Activated gamma-delta T cell treated with Interleukin-2 at 50 U/mL for 16 hours (primary cell): ENCODE measurements around the gene ZNF428.
A peak's percentile ranks its signal among the peaks of the same experiment; 100 is the strongest.
"Not testable (repeated sequence)": the region's sequence is repeated elsewhere in the genome, so short reads cannot be mapped to it uniquely, and the experiment has no call there.

Source experiments
- DNase-seq: peaks from one replicate; pipeline ENCODE4 v3.0.0-alpha.2; 2020

ZNF428 gene

DNA sequence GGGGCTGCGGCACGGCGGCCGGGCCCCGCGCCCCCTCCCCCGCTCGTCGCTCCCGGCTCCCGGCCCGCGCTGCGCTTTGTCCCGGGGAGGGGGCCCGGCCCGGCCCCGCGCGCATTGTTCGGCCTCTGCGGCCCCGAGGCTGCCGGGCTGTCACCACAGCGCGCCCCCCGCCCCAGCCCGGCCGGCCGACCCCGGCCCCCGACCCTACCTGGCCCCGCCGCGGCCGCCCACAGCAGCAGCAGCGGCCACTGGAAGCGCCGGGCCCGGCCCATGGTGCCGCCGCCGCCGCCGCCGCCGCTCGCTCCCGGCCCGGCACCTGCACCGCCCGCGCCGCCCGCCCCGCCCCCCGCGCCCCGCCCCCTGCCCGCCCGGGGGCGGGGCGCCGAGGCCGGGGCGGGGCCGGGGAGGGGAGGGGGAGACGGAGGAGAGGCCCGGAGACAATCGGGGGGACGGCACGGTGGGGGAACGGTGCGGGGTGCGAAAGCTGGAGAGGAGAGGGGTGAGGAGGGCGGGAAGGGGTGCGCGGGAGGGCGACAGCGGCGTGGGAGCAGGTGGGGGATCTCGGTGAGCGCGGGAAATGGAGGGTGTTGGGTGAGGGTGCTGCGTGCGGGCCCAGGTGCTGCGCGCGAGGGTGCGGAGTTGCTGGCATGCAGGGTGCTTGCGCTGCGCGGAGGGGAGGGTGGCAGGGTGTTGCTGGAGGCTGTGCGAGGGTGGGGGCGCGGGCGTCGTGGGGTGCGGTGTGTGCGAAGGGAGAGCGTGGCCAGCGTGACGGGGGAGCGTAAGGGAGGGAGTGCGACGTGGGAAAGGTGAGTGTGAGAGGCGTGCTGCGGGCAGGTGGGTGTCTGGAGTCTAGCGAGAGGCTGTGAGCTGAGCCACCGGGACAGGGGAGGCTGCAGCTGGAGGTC is 20.3 kb upstream of the ZNF428 start, which contains the start of gene CADM4:
CADM4 (minus strand) TSS at position 332 of the 905 bp plus-strand sequence; CDS start at position 272, 60 bp downstream.
- peak; percentile 34 for DNase-seq

DNA sequence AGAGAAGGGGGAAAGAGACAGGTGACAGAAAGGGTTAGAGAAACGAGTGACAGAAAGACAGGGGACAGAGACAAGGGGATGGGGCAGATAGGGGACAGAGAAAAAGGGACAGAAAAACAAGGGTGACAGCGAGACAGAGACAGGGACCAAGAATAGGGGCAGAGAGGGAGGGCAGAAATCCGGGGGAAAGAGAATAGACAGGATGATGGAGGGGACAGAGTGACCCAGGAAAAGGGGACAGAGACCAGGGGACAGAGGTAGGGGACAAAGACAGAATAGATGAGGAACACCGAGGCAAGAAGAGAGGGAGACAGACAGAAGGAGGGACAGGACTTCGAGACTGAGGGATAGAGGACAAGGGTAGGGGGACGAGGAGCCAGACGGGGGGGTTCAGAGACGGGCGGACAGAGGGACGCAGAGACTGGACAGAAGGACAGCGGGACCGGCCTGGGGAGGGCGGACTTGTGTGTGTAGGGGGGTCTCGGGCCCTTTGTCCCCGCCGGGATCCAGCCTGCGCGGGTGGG is 19.6 kb upstream of the ZNF428 start:
- DNase-seq: no peak

DNA sequence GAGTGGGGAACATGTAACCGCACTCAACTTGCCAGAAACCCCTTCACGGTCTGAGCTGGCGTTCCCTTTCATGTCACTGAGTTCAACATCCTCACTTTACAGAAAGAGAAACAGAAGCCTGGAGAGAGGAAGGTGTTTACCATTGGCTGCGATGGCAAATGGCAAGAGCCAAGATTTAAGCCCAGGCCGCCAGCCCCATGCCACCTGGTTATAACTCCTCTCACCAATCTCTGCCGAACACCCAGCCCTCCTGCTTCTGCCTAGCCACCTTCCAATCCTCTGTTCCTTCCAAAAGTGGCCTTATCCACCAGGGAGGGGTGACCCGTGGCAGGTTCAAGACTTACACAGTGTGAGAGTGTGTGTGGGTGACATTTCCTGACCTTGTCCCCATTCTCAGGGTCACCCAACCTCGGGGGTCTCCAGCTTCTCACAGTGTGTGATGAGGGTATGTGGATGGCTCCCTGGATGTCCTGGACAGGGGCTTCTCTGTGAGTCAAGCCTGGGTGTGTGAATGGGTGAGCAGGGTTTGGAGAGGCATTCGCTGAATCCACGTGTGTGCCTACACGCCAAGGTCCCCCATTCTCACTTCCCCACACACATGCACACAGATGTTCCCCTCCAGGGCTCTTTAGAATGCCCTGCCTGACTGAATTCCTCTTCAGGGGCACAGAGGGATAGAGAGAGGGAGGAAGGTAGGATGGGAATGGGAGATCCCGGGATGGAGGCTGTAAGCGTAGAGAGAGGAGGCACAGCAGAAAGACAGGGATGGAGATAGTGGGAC is 19.0 kb upstream of the ZNF428 start:
- DNase-seq: no peak

DNA sequence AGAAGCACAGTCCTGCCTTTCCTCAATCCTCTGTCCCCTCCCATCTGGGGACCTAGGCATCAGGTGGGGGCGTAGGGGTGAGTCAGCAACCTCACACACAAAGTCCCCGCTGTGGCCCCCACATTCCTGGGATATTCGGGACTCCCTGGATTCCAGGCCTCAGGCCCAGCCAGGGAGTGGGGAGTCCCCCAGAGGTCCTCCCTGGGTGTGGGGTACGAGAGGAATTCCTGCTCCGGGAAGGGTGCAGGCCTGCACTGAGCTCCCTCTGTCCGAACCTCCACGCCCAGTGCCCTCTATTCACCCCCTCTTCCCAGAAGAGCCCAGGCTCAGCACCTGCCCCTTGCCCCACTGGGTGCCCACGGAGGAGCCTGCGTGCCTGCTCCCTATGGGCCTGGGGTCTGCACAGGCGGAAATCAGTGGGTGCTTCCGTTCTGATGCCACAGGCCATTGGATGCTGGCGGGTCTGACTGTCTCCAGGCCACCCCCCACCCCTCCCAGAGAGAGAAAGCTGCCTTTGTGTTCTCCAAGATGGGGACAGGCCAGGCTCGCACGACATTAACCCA is 16.8 kb upstream of the ZNF428 start:
- no peak for DNase-seq

DNA sequence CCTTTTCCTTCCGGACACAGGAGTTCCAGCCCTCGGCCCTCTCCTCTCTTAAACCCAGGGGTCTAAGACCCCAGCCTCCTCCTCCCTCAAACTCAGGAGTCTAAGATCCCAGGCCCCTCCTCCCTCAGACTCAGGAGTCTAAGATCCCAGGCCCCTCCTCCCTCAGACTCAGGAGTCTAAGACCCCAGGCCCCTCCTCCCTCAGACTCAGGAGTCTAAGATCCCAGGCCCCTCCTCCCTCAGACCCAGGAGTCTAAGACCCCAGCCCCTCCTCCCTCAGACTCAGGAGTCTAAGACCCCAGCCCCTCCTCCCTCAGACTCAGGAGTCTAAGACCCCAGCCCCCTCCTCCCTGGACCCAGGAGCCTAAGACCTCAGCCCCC is 16.1 kb upstream of the ZNF428 start:
- DNase-seq: not testable (repeated sequence)

DNA sequence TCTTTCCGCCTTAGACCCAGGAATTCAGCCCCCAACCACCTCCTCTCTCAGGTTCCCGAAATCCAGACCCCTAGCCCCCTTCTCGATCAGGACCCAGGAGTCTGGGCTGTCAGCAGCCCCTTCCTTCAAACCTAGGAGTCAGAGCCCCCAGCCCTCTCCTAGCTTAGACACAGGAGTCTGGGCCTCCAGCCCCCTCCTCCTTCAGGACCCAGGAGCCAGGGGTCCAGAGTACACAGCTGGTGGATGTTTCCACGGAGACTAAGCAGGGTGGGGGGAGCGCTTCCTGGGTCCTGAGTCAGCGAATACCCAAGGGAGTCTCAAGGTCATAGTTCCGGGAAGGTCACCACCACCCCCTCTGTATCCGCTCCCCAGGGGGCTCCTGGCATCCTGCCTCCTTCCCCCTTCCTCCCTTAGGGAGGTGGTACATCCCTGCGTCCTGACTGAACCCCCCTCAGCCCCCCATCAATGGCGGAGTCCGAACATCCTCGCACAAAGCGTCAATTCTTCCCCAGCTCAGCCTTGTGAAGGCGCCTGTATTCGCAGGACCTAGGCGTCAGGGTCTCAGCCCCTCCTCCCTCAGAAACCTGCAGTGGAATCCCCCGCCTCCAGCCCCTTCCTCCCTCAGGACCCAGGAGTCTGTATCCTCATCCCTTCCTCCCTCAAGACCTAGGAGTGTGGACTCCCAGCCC is 15.6 kb upstream of the ZNF428 start:
- DNase-seq: no peak

DNA sequence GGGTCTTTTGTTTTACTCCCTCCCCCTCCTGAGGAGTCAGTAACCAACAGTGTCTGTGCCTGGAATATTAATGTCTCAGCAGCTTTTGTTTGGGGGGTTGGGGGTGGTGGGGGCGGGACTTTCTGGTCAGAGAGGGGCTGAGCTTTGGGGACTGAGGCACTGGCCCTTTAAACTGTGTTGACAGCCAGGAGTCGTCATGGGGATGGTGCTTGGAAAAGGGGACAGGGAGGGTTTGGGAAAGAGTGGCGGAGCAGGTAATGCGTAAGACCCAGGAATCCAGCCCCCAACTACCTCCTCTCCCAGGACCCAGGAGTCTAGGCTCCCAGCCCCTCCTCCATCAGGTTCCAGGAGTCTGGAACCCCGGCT is 15.1 kb upstream of the ZNF428 start:
- no peak for DNase-seq

DNA sequence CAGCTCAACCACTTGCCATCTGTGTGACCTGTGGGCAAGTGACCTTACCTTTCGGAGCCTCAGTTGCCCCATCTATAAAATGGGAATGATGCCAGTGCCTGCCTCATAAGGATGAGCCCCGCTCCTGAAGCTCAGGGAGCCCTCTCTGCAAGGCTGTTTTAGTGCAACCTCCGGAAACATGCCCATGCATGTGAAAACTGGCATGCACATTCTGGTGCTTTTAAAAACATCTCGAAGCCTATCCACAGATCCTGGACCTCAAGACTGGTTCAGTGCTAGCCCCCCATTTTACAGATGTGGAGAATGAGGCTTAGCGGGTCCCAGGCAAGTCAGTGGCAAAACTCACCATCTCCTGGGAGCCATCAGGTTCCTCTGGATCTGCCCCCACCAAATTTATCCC is 14.6 kb upstream of the ZNF428 start:
- DNase-seq: no peak

DNA sequence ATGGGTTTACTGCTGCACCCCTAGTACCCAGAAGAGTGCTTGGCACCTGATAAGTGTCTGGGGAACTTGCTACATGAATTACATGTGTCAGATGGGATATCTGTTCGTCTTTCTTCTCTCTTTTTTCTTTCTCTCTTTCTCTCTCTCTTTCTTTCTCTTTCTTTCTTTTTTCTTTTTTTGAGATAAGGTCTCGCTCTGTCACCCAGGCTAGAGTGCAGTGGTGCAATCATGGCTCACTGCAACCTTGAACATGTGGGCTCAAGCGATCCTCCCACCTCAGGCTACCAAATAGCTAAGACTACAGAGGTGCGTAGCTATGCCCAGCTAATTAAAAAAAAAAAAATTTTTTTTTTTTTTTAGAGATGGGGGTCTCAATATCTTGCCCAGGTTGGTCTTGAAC is 14.1 kb upstream of the ZNF428 start:
- DNase-seq: no peak

DNA sequence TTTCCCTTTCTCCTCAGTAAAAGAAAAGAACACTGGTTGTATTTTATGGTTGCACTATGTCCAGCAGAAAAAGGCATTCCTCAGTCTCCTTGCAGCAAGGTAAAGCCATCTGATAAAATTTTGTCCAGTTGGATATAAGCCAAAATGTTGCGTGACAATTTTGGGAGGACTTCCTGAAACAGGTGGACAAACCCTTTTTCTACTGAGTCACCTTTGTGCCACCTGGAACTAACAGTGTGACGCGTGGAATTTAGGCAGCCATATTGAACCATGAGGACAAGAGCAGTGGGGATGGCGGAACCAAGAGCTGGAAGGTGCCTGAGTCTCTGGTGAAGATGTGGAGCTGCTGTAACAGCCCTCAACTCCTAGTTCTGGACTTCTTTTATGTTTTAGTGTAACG is 12.1 kb upstream of the ZNF428 start:
- DNase-seq: no peak

DNA sequence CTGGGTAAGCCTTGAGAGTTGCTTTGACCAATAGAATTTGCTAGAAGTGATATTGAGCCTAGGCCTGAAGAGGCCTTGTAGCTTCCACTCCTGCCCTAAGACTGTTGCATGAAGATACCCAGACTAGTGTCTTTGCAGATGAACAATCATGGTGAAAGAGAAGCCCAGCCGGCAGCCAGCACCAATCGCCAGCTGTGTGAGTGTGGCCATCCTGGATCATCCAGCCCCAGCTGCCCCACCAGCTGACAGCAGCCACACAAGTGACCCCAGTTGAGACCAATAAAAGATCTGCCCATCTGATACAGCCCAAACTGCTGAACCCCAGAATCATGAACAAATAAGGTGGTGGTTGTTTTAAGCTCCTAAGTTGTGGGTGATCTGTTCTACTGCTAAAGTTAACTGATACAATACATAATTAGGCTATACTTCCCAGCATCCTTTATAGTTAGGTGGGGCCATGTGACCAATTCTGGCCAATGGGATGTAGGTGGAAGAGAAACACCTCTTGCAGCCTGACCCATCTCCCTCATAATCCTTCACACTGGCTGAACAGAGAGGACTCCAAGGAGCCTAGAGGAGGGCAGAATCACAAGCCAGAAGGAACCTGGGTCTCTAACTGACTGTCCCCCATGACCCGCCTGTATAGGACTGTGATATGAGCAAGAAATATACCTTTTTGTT is 9.4 kb upstream of the ZNF428 start:
- DNase-seq: no peak

DNA sequence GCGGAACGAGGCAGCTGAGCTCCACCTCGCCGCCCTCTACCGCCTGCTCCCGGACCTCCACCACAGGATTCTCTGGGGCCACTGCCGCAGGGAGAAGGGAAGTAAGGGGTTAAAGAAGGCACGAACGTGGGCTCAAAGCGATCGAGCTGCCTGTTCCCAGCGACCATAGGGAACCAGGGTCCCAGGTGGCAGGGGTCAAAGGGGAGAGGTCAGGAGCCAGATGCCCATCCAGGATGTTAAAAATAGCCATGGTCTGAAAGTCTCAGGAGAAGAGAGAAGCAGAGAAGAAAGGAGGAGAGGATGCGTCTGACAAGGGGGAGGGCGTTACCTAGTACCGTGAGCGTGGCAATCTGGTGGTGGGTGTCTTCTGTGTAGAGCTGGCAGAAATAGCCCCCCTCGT is 7.4 kb upstream of the ZNF428 start:
- no peak for DNase-seq

DNA sequence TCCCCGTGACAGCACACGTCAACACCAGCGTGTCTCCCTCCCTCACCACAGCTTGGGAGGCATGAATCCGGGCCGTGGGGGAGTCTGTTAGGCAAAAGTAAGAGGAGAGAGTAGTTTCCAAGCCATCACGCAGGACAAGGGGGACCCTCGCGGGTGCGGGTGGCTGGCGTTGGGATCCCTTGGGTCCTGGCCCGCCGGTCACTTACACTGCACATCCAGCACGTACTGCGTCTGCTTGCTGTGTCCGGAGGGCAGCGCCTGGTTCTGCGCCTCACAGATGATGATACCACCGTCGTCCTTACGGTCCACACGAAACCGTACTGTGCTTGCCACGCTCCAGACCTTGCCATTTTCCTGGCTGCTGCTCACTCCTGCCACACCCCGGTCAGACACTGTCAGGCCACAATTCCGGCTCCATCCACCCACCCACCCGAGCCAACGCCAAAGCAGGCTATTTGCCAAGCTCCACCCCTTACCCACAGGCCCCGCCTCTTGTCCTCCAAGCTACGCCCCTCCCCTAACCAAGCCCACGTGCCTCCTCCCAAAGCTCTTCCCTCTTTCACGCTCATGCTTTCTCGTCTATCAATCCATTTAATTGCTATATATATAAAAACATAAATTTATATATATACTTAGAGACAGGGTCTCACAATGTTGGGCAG is 6.6 kb upstream of the ZNF428 start:
- no peak for DNase-seq

DNA sequence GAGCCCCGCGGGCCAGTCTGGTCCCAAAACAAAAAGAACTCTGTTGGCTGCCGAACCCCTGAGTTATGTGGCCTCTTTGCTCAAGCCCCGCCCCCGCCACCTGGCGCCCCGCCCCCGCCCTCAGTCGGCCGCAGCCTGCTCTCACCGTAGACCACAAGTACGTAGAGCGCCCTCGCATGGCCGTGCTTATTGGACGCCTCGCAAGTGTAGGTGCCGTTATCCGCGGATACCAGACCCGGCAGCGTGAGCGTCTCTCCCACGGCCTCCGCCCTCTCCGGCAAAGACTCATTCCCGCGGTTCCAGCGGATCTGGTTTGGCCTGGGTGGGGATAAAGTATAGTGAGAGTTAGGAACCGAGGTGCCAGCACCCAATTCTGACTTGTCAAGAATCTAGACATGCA is 5.5 kb upstream of the ZNF428 start:
- DNase-seq: peak; percentile 81

DNA sequence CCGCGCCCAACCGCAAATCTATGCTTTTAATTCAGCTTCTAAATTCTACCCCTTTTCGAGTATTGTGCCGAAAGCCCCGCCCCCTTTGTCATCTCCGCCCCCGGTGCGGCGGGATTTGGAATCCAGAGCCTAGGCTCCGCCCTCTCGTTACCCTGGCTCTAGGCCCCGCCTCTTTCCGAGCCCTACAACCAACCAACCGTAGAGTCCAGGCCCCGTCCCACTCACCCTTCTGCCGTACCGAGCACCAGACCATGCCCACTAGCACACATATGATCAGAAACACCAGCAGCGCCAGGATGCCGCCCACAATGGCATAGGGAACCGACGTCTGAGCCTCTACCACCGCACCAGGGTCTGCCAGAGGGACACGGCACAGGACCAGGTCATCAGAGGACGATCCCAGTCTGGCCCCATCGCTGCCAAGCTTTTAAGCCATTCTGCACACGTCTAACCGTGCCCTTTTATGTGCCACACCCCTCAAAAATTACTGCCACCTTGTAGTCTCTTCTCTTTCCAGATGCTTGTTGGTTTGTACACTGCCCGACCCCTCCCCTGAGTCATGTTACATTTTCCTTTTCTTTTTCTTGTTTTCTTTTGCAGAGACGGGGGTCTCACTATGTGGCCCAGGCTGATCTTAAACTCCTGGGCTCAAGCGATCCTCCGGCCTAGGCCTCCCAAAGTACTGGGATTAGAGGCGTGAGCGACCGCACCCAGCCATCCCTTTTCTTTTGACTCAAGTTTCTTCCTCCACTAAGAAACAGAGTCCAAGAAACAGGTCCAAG is 4.7 kb upstream of the ZNF428 start:
- DNase-seq: no peak

DNA sequence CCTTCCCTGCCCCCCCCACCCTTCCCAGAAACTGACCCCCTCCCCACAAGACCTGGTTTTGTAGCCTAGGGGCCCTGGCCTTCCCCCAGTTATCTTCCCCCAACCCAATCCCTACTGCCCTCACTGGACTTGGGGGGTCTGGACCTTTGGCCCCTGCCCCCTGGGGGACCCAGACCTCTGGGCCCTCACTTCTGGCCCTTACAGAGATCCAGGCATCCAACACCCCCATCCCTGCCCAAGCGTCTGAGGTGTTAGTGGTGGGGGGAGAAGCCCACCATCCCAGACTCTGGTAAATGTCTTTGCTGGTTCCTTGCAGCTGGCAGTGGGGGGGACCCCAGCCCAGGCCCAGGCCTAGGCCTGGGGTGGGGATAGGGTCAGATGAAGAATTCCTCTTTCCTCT is 3.5 kb upstream of the ZNF428 start:
- DNase-seq: no peak

DNA sequence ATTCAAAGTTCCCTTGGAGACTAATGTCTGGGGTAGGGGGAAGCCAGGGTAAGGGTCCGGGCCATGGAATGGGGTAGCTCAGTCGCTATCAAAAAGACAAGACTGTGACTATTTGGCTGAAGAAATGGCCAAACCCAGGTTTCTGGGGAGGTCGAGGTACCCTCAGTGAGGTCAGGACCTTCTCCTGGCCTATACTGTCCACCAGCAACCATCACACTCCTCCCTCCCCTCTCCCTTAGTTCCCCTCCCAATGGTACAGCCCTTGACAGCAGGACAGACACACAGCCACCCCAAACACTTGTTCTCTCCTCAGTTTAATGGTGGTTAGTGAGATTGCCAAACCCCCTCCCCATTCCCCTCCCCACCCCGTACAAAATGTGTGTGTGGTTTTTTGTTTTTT is 2.6 kb upstream of the ZNF428 start:
- DNase-seq: no peak

DNA sequence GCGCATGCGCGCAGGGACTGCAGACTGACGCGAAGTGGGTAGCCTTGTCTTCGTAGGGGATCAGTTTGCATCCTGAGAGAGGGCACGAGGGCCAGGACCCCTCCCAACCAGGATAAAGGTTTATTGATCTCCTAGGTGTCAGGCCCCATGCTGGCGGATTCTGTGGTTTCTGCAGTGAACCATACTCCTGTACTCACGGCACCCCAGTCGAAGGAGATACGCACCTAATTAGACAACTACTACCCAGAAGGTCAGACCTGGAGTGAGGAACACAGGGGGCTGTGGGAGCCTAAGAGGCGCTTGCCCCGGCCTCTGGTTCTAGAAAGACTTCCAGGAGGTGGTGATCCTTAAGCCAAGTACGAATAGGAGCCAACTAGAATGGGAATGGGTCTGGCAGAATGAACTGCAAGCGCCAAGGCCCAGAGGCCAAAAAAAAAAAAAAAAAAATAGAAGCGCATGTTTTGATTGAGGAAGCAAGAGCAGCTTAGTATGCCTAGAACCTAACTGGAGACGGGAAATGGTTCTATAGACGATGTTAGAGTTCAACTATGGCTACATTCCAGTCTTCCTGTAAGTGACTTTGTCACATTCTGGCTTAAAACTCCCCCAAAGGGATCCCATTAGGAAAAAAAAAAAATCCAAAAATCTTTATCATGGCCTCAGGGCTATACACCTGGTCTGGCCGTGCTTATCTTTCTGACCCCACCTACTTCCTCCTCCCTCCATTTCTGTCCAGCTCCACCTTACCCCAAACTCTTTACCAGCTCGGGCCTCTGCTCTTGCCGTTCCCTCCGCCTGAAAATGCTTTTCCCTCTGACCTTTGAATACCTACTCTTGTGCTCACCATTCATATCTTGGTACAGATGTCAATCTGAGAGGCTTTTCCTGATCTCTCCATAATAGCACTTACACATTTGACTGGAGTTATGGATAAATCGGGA is 902 bp upstream of the ZNF428 start:
- DNase-seq: peak; percentile 83

DNA sequence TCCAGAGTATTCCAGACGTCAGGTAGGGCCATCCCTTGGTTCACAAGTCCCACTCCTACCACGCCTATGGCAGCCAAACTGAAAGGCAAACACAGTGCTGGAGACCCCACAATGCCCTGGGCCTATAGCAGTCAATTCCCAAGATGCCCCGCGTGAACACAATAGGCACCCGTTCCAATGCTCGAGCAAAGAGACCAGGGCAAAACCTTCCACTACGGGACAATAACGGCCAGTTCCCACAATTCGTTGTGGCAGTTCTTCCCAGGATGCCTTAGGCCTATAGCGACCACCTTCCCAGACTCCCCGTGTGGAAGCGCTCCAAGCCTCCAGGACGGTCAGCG is 538 bp downstream of the ZNF428 start:
- DNase-seq: no peak

DNA sequence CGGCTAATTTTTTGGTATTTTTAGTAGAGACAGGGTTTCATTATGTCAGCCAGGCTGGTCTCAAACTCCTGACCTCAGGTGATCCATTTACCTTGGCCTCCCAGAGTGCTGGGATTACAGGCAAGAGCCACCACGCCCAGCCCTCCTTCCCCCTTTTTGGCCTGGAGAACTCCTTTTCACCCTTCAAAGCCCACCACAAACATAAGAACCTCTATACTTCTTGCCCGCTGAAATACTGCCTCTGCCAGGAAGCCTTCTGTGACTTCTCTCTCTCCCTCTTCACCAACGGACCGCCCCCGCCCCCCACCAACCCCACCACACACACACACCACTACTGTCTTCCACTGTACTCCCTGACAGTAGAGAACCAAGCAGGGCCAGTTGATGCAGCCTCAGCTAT is 2.5 kb downstream of the ZNF428 start:
- DNase-seq: no peak
